GM15510 (cell line): ENCODE results near the gene MALSU1.

ENCODE experiments used
- POLR2A ChIP-seq: IDR thresholded peaks from 3 replicates; pipeline ENCODE4 v1.6.1; 2011; ENCODE audit warnings: borderline replicate concordance; ENCODE audit not compliant: insufficient read length; ENCODE audit errors: extremely low read depth

Gene MALSU1

GRCh38 chr7:23279819-23280525 lies 19.2 kb upstream of the MALSU1 start:
- TF ChIP-seq POLR2A: no peak

GRCh38 chr7:23283086-23283485 lies 16.1 kb upstream of the MALSU1 start:
- no peak for TF ChIP-seq POLR2A

GRCh38 chr7:23284871-23285270 lies 14.3 kb upstream of the MALSU1 start:
- no peak for TF ChIP-seq POLR2A

- TF ChIP-seq POLR2A: no peak
Observed at GRCh38 chr7:23285657-23286646, 13.2 kb upstream of the MALSU1 start.

- TF ChIP-seq POLR2A: no peak
Observed at GRCh38 chr7:23287612-23288011, 11.5 kb upstream of the MALSU1 start.

- no peak for TF ChIP-seq POLR2A
Observed at GRCh38 chr7:23290993-23291392, 8.1 kb upstream of the MALSU1 start.

GRCh38 chr7:23291957-23292560 lies 7.1 kb upstream of the MALSU1 start:
- no peak for TF ChIP-seq POLR2A

GRCh38 chr7:23292623-23293022 lies 6.5 kb upstream of the MALSU1 start:
- no peak for TF ChIP-seq POLR2A

- TF ChIP-seq POLR2A: no peak
Observed at GRCh38 chr7:23293500-23294073, 5.6 kb upstream of the MALSU1 start.

GRCh38 chr7:23294549-23295400 lies 4.4 kb upstream of the MALSU1 start:
- no peak for TF ChIP-seq POLR2A

GRCh38 chr7:23295401-23295697 lies 3.8 kb upstream of the MALSU1 start:
- no peak for TF ChIP-seq POLR2A

- TF ChIP-seq POLR2A: no peak
Observed at GRCh38 chr7:23298141-23298881, 828 bp upstream of the MALSU1 start.

GRCh38 chr7:23299770-23300300 lies 696 bp downstream of the MALSU1 start:
- TF ChIP-seq POLR2A: no peak

- no peak for TF ChIP-seq POLR2A
Observed at GRCh38 chr7:23306936-23307521, 7.9 kb downstream of the MALSU1 start.

GRCh38 chr7:23308754-23309153 lies 9.6 kb downstream of the MALSU1 start:
- TF ChIP-seq POLR2A: no peak
